Mammary epithelial cell (primary cell): Measurements from ENCODE around the gene MPZ.

Source experiments
- CTCF ChIP-seq, 2 donors: IDR thresholded peaks in 1 of 2; conservative IDR thresholded peaks in 1 of 2; 2 replicates each; pipeline ENCODE4 v1.5.1; 2011 to 2012; ENCODE audit warnings: inconsistent platforms in 2 of 2, low read length in 2 of 2, mild to moderate bottlenecking in 2 of 2, control low read depth in 1 of 2, low read depth in 1 of 2; ENCODE audit not compliant: insufficient read depth in 1 of 2; ENCODE audit errors: extremely low read depth in 1 of 2
- EZH2 ChIP-seq: IDR thresholded peaks from 2 replicates; pipeline ENCODE4 v1.6.1; 2012; ENCODE audit warnings: low read length, inconsistent platforms, borderline replicate concordance

- no peak for TF ChIP-seq CTCF (conservative IDR thresholded peaks at IDR 0.05 in 1 of 2, IDR thresholded peaks at IDR 0.05 in 1 of 2; ENCODE audit: extremely low read depth in 1 of 2, insufficient read depth in 1 of 2, low read depth in 1 of 2, low read length in 2 of 2)
- TF ChIP-seq EZH2, result no peak
Measured at GRCh38 chr1:161266202-161266601, 43.6 kb downstream of the MPZ start.
